GM21529 (cell line): Measurements from ENCODE around the gene ZNF141.
"Not testable (repeated sequence)": the region's sequence is repeated elsewhere in the genome, so short reads cannot be mapped to it uniquely, and the experiment has no call there.

Source experiments
- ATAC-seq: cut with Tn5 transposase; IDR thresholded peaks from one replicate; pipeline ENCODE4 v1.9.1; 2021; ENCODE audit not compliant: unreplicated experiment

Gene ZNF141

DNA sequence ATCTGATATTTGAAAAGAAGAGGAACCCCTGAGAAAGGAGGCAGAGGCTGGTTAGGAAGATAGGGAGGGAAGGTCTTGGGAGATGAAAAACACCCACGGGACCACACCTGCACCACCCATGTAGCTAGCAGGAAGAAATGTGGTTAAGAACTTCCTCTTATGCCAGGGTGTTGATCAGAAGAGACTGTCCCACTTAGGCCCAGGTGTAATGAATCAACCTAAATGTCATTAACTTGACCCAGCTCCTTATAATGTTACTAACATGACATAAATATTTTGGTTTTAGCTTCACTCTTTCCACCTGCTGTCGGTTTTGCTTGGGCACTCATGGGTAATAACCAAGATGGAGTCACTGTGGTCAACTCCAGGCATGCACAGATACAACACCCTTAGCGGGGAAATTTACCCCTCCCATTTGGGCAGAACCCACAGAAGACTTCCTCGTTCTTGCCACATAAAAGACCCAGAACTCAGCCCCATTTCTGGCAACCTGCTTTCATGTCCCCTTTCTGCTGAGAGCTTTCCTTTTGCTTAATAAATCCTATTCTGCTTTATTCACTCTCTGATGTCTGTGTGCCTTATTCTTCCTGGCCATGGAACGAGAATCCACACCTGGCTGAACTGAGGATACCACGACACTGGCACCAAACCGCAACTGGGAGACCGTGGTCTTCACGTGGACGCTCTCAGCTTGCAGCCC lies 46.8 kb downstream of the ZNF141 start:
- no peak for ATAC-seq

GRCh38 chr4:385934-386707 lies 48.5 kb downstream of the ZNF141 start:
- ATAC-seq = no peak

DNA sequence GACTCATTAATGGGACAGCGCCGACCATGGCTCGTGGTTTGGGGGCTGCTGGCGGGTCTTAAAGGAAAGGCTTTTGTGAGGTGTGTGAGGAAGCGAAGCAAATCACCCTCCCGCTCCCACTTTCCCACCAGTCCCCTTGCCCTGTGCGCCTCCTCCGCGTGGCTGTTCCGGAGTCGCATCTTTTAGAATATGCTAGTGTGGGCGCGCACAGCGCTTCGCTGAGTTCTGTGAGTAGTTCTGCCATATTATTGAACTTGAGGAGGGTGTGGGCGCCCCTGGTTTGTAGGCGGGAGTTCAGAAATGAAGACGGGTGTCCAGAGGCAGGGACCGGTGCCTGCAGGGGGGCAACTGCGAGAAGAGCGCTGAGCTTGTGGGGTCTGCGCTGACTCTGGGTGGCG lies 49.1 kb downstream of the ZNF141 start:
- no peak for ATAC-seq

DNA sequence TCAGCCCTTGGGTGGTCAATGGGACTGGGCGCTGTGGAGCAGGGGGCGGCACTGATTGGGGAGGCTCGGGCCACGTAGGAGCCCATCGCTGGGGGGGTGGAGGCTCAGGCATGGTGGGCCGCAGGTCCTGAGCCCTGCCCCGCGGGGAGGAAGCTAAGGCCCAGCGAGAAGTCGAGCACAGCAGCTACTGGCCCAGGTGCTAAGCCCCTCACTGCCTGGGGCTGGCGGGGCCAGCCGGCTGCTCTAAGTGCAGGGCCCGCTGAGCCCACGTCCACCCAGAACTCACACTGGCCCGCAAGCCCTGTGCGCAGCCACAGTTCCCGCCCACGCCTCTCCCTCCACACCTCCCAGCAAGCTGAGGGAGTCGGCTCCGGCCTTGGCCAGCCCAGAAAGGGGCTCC lies 66.4 kb downstream of the ZNF141 start:
- ATAC-seq = no peak

DNA sequence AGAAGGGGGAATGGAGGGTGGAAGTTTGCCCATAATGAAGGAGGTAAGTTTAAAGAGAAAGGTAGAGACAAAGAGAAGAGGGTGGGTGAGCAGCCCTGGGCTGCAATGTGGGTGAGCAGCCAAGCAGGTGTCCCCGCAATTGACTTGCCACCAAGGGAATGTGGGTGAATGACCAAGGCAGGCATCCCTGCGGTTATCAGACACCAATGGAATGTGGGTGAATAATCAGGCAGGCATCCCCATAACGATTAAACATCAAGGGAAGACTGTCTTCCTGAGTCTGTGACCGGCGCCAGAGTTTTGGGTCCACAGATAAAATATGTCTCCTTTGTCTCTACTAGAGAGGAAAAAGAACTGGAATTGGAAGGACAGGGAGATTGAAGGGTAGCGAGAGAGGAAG lies 70.7 kb downstream of the ZNF141 start:
- not testable (repeated sequence) for ATAC-seq

DNA sequence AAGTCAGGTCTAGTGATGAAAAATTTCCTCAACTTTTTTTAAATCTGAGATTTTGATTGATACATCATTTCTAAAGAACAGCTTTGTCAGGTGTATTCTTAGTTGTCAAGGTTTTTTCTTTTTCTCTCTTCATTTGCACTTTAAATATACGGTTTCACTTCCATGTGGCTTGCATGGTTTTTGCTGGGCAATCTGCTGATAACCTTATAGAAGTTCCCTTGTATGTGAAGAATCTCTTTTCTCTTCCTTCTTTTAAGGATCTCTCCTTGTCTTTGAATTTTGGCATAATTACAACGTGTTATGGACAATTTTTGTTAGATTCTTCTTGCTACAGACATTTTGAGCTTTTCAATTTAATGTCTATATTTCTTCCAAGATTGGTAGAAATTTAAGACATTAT lies 85.0 kb downstream of the ZNF141 start:
- no peak for ATAC-seq
